ENCODE measurements around the gene ENG.
"Not testable (repeated sequence)": the region's sequence is repeated elsewhere in the genome, so short reads cannot be mapped to it uniquely, and the experiment has no call there.

The ENG gene

GRCh38 chr9:127785023-127785932 lies 69.2 kb downstream of the ENG start:
- TF ChIP-seq ZNF274 (IDR thresholded peaks at IDR 0.05; ENCODE audit: low read depth, low read length): no peak
- H3K4me3 ChIP-seq (ENCODE audit: low read length): peak overlapping the region; percentile 86; the same call in 1 of the 2 replicates

- no peak overlapping the region; the same call in 1 of the 2 replicates for H3K4me3 ChIP-seq (ENCODE audit: low read length)
- TF ChIP-seq ZNF274 (IDR thresholded peaks at IDR 0.05; ENCODE audit: low read depth, low read length): no peak
Measured at GRCh38 chr9:127783111-127784008, 71.1 kb downstream of the ENG start.

GRCh38 chr9:127781806-127782205 lies 72.7 kb downstream of the ENG start:
- no peak for TF ChIP-seq ZNF274 (IDR thresholded peaks at IDR 0.05; ENCODE audit: low read depth, low read length)
- no peak overlapping the region for H3K4me3 ChIP-seq (ENCODE audit: low read length)

- H3K4me3 ChIP-seq (ENCODE audit: low read length): not testable (repeated sequence)
Measured at GRCh38 chr9:127780909-127781308, 73.5 kb downstream of the ENG start.

GRCh38 chr9:127780126-127780885 lies 74.2 kb downstream of the ENG start:
- no peak overlapping the region for H3K4me3 ChIP-seq (ENCODE audit: low read length)
- no peak for TF ChIP-seq ZNF274 (IDR thresholded peaks at IDR 0.05; ENCODE audit: low read depth, low read length)

GRCh38 chr9:127779136-127779981 lies 75.1 kb downstream of the ENG start:
- no peak for TF ChIP-seq ZNF274 (IDR thresholded peaks at IDR 0.05; ENCODE audit: low read depth, low read length)
- peak overlapping the region; percentile 93; the same call in 1 of the 2 replicates for H3K4me3 ChIP-seq (ENCODE audit: low read length)

GRCh38 chr9:127778280-127779135 lies 76.0 kb downstream of the ENG start, which contains the start of gene SH2D3C:
Gene SH2D3C, minus strand, starts transcription at chr9:127778666. Its CDS starts 39 bp downstream, at chr9:127778627.
- TF ChIP-seq ZNF274 (IDR thresholded peaks at IDR 0.05; ENCODE audit: low read depth, low read length): no peak
- H3K4me3 ChIP-seq (ENCODE audit: low read length): peak within 1 kb of the TSS; percentile 93

- peak overlapping the region; percentile 93 for H3K4me3 ChIP-seq (ENCODE audit: low read length)
- no peak for TF ChIP-seq ZNF274 (IDR thresholded peaks at IDR 0.05; ENCODE audit: low read depth, low read length)
Measured at GRCh38 chr9:127777368-127777980, 77.0 kb downstream of the ENG start.

- H3K4me3 ChIP-seq (ENCODE audit: low read length): peak overlapping the region; percentile 93; the same call in 1 of the 2 replicates
Measured at GRCh38 chr9:127776924-127777289, 77.6 kb downstream of the ENG start.

GRCh38 chr9:127776195-127776923 lies 78.1 kb downstream of the ENG start:
- no peak for TF ChIP-seq ZNF274 (IDR thresholded peaks at IDR 0.05; ENCODE audit: low read depth, low read length)
- H3K4me3 ChIP-seq (ENCODE audit: low read length): peak overlapping the region; percentile 93; the same call in 1 of the 2 replicates

More at GRCh38 chr9:127776924-127777289, 77.6 kb downstream of the ENG start:
- no peak for TF ChIP-seq ZNF274 (IDR thresholded peaks at IDR 0.05; ENCODE audit: low read depth, low read length)

- H3K4me3 ChIP-seq (ENCODE audit: low read length): no peak overlapping the region
- no peak for TF ChIP-seq ZNF274 (IDR thresholded peaks at IDR 0.05; ENCODE audit: low read depth, low read length)
Measured at GRCh38 chr9:127773981-127774380, 80.5 kb downstream of the ENG start.

All from GM08714 (cell line).